ENCODE measurements around the gene FGD1.

- TF ChIP-seq POLR2A (IDR thresholded peaks at IDR 0.05): no peak
- TF ChIP-seq CTCF (IDR thresholded peaks at IDR 0.05): no peak
These were observed 88.8 kb downstream of the FGD1 start for GRCh38 chrX:54407266-54407665.
